ENCODE data around the gene PDE8B.

GRCh38 chr5:77308154-77308960, 97.9 kb downstream of the PDE8B start:
- TF ChIP-seq, protein P1, sequence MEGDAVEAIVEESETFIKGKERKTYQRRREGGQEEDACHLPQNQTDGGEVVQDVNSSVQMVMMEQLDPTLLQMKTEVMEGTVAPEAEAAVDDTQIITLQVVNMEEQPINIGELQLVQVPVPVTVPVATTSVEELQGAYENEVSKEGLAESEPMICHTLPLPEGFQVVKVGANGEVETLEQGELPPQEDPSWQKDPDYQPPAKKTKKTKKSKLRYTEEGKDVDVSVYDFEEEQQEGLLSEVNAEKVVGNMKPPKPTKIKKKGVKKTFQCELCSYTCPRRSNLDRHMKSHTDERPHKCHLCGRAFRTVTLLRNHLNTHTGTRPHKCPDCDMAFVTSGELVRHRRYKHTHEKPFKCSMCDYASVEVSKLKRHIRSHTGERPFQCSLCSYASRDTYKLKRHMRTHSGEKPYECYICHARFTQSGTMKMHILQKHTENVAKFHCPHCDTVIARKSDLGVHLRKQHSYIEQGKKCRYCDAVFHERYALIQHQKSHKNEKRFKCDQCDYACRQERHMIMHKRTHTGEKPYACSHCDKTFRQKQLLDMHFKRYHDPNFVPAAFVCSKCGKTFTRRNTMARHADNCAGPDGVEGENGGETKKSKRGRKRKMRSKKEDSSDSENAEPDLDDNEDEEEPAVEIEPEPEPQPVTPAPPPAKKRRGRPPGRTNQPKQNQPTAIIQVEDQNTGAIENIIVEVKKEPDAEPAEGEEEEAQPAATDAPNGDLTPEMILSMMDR (IDR thresholded peaks at IDR 0.05) = no peak
- no peak for TF ChIP-seq POLR2A (IDR thresholded peaks at IDR 0.05)
